Stimulated activated CD8-positive, alpha-beta memory T cell treated with anti-CD3 and anti-CD28 coated beads, Interleukin-15, amount 100 ng/mL, for 4 hours (primary cell): Measurements from ENCODE around the gene SRP19.
"Not testable (repeated sequence)": the region's sequence is repeated elsewhere in the genome, so short reads cannot be mapped to it uniquely, and the experiment has no call there.

Experiments
- DNase-seq, 2 donors: peaks; one replicate each; pipeline ENCODE4 v3.0.0-alpha.2; 2020; ENCODE audit warnings: low read depth in 2 of 2

The SRP19 gene

DNA sequence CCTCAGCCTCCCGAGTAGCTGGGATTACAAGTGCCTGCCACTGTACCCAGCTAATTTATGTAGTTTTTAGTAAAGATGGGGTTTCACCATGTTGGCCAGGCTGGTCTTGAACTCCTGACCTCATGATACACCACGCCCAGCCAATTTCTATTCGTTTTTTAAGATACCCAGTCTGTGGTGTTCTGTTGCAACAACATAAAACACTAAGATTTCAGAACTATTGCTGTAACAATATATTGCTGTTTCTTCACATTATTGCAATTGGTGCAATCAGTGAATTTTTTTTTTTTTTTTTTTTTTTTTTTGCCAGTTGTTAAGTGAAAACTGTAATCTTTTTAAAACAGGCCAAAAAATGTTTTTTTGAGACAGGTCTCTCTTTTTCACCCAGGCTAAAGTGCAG, 9.9 kb downstream of the SRP19 start:
- DNase-seq = no peak

DNA sequence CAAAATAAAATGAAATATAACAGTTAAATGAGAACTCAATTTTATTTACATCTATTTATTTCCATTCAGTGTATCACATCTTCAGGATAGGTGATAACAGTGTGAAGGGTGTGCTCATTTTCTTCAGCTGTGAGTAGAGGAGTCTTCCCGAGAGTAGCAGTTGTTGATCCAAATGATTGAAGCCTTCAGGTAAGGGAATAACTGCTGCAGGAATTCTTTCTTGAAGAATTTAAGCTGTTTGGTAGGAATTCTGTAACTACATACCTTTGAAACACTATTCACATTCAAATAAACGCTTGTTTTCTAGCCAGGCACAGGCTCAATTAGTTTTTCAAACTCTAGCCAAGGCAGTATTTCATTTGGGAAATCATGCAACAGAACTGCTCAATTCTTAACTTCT, 15.3 kb downstream of the SRP19 start:
- DNase-seq = no peak

GRCh38 chr5:112878101-112878500, 17.0 kb downstream of the SRP19 start:
- DNase-seq = no peak

GRCh38 chr5:112878760-112879159, 17.7 kb downstream of the SRP19 start:
- DNase-seq = peak in 1 of 2 donors; percentile 49

DNA sequence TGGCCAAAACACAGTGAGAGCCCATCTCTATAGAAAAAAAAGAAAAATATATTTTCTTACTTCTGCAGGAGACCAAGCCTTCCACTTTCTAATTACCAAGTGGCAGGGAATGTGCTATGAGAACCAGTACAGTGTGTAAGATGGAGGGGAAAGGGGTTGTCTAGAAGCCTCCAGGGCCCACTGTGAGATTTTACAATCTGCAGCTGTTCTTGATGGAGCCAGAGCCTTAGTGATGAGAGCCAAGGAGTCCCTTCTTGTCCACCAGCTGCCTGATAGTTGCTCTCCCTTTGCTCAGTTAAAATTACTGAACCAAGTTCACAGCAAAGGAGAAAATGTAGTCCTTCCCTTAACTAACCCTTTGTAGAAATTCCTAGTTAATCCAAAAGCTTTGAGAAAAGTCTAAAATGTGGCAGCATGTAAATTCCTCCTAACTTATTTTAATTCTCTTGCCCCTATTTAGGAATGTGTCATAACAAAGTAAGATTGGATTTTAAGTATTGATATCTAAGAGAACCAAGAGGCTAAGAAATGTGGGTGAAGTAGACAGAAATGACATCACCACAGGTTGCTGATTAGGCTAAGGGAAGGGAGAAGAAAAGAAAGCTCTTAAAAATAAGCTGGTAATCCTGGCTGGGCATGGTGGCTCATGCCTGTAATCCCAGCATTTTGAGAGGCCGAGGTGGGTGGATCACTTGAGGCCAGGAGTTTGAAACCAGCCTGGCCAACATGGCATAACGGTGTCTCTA, 19.3 kb downstream of the SRP19 start:
- no peak for DNase-seq

DNA sequence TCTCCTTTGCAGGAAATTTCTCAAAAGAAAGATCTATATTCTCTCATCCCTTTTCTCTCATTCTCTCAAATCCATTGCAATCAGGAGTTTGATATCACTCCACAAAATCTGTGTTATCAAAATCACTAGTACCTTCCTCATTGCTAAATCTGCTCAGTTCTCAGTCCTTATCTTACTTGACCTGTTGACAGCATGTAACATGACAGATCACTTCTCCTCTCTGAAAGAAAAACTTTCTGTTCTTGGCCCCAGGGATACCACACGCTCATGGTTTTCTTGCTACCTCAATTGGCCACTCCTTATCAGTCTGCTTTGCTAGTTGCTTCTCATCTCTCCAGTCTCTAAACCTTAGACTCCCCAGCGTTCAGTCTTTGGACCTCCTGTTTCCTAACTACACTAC, 22.1 kb downstream of the SRP19 start:
- no peak for DNase-seq

DNA sequence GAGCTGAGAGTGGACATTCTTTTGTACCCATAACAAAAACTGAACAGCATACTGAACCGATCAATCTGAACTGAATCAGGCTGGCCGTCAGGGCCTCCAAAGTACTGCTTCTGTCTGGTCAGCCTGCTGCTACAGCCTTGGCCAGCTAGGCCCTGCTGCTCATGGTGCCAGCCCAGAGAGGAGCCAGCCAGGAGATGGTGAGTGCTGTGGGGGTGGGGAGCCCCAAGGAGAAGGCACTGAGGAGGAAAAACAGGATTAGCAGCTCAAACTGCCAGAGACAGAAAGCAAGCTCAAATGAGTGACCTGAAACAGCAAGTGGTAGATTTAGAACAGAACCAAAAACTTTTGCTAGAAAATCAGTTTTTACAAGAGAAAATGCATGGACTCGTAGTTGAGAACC, 23.9 kb downstream of the SRP19 start:
- DNase-seq = no peak

- no peak for DNase-seq
Measured at GRCh38 chr5:112886975-112887374, 25.9 kb downstream of the SRP19 start.

- DNase-seq = not testable (repeated sequence)
Measured at GRCh38 chr5:112892066-112892465, 31.0 kb downstream of the SRP19 start.

DNA sequence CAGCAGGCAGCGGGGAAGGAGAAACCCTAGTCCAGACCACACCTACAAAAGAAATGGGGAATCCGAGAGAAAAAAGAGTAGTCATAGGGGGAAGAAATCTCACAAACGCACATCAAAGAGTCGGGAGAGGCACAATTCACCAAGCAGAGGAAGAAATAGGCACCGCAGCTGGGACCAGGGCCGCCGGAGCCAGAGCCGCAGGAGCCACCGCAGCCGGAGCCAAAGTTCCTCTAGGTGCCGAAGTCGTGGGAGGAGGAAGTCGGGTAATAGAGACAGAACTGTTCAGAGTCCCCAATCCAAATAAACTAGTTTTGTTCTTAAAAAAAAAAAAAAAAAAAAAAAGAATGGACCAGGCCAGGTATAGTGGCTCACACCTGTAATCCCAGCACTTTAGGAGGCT, 31.7 kb downstream of the SRP19 start:
- DNase-seq = no peak

DNA sequence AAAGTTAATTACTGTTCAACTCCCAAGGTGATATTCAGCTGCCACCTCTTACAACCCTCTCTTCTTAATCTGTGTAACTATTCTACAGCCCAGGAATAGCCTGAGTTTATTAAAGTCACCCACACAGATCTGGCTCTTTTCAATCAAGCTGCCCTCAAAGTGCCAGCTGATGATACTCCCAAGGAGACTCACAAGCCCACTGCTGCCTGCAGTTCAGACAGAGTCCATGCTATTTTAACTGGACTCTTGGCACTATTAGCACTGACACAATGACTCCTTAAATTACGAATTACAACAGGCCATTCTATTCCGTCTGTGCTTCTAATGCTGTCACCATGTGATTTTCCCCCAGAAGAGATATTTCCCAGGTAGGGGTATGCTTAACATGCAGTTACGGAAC, 34.6 kb downstream of the SRP19 start:
- DNase-seq = no peak

DNA sequence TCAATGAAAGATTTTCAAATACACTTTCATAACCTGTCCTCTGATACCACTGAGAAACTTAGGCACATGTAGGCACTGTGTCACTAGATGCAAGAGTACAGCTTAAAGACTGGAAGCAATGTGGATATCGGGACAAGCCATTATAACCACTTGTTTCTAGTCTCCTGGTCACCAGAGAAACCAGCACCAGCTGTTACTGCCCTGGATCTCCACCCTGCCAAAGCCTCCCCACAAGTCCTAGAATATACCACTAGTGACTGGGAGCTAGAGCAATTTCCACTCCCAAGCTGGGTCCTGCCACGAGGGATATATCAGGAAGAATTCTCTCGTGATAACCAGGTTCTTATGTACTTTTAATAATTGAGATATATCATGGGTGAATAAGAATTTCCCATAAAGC, 41.5 kb downstream of the SRP19 start:
- DNase-seq = no peak

DNA sequence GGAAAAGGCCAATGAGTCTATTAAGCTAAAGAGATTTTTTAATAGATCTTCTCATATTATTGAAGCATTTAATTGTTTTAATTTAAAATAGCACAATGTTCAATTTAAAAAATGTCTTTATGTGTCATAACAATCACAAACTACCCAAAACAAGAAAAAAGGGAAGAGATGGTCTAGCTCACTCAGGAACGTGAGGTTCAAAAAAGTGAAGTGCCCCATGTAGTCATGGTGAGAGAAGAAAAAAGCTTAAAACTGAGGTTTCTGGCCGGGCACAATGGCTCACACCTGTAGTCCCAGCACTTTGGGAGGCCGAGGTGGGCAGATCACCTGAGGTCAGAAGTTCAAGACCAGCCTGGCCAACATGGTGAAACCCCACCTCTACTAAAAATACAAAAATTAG, 43.9 kb downstream of the SRP19 start:
- DNase-seq = not testable (repeated sequence)

DNA sequence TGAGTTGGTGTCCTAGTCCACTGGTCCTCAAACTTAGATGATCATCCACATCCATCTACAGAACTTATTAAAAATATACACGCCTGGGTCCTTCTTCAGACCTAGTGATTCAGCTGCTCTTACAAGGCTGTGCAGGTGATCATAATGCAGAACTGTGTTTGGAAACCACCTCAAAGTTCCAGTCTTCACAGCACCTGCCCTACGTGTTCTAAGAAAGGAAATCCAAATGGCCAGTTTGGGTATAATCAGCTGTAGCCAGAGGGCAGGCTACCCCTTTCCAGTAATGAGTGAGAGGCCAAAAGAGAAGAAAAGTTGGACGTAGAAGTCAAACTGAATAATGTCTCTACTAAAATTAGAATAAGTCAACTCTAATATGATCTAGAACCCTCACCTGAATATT, 45.5 kb downstream of the SRP19 start:
- DNase-seq = no peak

DNA sequence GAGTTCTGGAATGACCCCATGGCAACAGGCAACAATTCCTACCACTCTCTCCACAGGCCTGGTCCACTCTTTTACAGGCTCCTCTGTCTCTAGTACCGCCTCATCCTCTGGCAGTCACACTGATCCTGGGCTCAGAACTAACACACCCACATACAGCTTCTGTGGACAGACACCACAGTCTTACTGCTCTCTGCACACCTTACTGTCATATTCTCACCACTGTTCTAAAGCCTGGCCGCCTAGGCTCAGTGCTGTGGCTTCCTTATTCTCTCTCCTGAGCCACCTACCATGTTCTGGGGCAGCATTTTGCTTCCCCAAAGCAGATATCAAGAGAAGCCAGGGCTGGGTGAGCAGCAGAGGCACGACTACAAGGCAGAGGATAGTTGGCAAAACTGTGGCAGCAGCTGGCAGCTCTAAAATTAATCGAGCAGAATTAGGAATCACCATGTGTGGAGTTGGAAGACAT, 46.1 kb downstream of the SRP19 start:
- DNase-seq = no peak

DNA sequence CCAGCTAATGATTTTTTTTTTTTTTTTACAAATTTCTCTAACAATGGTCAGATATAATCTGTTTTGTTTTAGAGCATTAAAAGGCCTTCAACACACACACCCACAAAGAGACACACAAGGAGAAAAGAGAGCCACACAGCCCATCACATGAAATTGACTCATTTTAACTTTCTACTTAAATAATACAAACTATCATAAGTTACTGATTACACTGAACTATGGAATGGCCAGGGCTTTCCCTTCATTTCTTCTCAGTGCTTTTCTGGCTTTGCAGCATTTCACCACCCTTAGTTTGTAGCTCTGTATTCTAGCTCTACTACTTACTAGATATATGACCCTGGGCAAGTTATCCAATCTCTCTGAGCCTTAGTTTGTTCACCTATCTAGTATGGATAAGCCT, 47.8 kb downstream of the SRP19 start:
- no peak for DNase-seq

- DNase-seq = no peak
Measured at GRCh38 chr5:112910529-112910928, 49.4 kb downstream of the SRP19 start.

GRCh38 chr5:112914584-112914983, 53.5 kb downstream of the SRP19 start:
- DNase-seq = no peak

DNA sequence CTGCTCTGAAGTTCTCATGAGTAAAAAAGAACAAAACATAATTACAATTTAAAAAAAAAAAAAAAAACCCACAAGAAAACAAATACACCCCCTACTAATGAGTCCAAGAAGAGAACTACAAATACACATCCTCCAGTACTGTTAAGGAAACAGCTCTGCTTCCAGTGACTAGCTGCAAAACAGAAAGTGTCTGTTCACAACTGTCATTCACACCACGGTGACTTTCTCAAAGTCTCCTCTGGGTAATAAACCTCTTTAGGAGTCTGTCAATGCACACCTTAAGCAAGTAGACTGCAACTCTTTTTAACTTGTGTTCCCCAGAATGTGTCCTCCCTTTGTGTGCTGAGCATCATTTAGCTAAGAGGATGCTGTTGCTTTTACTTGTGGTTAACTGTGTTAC, 54.7 kb downstream of the SRP19 start:
- DNase-seq = no peak

GRCh38 chr5:112917453-112917995, 56.4 kb downstream of the SRP19 start:
- DNase-seq = no peak

- DNase-seq = no peak
Measured at GRCh38 chr5:112918136-112918535, 57.0 kb downstream of the SRP19 start.

- DNase-seq = no peak
Measured at GRCh38 chr5:112918679-112919078, 57.6 kb downstream of the SRP19 start.
